ENCODE measurements around the gene ATP6V0E1. TPM values are rescaled to one million over a fixed set of nuclear protein-coding genes. Genes with fewer than 3 reads are reported as not detected.
A peak's percentile ranks its signal among the peaks of the same experiment; 100 is the strongest.

Gene ATP6V0E1
- total RNA-seq, 2 donors from 2014 or later, result 194 to 218 TPM

DNA sequence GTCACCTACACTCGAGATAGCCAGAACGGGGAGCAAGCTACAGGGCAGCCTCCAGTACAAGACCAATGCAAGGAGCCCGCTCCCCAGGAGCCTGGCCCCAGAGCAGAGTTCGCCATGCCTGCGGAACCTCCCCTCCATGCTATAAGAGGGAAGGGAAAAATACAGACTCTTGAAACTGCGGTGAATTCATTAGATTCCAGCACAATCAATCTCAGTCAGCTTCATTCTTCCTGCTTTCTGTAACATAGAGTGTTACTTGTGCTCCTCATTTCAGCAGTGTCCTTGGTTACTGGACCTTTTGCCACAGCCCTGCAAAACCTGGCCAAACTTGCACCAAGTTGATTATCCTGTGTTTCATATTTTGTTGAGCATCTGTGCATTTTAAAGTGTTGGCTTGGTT lies 50.4 kb downstream of the ATP6V0E1 start:
- DNase-seq, result no peak
- Histone ChIP-seq H3K27ac (no peak overlapping the region), H3K36me3 (no peaks in the 10 kb centered on the region), H3K27me3 (no peaks in the 10 kb centered on the region), H3K9ac (ENCODE audit: low read depth in 2 of 2, low read length in 2 of 2) (no peak overlapping the region), H3K4me1 (no peaks in the 10 kb centered on the region), H3K9me3 (no peaks in the 10 kb centered on the region), H3K4me3 (no peak overlapping the region)
- intact Hi-C loops (cut with DNase I), result no loop called here
- TF ChIP-seq, protein P1, sequence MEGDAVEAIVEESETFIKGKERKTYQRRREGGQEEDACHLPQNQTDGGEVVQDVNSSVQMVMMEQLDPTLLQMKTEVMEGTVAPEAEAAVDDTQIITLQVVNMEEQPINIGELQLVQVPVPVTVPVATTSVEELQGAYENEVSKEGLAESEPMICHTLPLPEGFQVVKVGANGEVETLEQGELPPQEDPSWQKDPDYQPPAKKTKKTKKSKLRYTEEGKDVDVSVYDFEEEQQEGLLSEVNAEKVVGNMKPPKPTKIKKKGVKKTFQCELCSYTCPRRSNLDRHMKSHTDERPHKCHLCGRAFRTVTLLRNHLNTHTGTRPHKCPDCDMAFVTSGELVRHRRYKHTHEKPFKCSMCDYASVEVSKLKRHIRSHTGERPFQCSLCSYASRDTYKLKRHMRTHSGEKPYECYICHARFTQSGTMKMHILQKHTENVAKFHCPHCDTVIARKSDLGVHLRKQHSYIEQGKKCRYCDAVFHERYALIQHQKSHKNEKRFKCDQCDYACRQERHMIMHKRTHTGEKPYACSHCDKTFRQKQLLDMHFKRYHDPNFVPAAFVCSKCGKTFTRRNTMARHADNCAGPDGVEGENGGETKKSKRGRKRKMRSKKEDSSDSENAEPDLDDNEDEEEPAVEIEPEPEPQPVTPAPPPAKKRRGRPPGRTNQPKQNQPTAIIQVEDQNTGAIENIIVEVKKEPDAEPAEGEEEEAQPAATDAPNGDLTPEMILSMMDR (IDR thresholded peaks at IDR 0.05), result no peak

DNA sequence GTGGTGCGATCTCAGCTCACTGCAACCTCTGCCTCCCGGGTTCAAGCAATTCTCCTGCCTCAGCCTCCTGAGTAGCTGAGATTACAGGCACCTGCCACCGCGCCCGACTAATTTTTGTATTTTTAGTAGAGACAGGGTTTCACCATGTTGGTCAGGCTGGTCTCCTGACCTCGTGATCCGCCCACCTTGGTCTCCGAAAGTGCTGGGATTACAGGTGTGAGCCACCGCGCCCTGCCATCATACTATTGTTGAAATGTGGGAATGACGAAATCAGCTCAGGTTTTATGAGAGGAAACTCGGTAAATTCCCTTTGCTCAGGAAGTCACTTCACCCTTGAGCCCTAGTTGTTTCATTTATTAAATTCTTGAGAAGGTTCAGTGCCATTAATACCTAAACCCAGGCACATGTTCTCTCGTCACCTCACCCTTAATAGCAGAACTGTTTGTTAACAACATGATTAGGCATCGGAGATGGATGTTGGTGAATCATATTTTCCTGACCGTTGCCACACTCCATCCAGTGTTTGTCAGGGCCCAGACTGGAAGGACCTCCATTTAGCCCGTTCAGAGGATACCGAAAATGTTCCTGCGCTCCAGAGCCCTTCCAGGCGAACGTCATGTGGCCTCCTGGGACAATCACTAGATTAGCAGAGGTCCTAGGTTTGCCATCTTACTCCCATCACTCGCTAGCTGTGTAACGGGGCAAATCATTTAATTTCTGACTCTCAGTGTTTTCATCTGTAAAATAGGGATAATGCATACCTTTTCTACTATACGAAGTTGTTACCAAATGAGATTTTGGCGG lies 52.5 kb downstream of the ATP6V0E1 start:
- Histone ChIP-seq H3K9ac (ENCODE audit: low read depth in 2 of 2, low read length in 2 of 2) (no peak overlapping the region), H3K27me3 (no peaks in the 10 kb centered on the region), H3K4me1 (no peaks in the 10 kb centered on the region), H3K4me3 (no peak overlapping the region), H3K27ac (peak overlapping the region; percentile 63), H3K9me3 (no peaks in the 10 kb centered on the region), H3K36me3 (no peaks in the 10 kb centered on the region)
- intact Hi-C loops (cut with DNase I), result no loop called here
- no peak for DNase-seq
- TF ChIP-seq, protein P1 (IDR thresholded peaks at IDR 0.05), result no peak

DNA sequence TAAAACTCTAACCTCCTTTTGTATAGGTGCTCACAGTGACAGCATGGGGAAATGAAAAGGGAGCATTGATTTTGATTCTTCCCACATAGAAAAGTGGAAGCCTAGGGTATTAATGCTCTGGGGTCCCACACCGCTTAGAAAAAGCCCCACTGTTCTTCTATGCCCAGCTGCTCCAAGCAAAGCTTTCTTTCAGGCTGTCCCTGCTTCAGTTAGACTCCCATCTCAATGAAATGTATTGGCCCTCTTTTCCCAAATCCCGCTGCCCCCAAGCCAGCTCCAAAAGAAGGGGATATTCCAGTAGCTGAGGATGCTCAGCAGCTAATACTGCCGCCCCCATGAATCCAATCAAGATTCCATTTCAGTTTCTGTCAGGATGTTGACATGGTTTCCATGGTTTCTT lies 55.6 kb downstream of the ATP6V0E1 start:
- Histone ChIP-seq H3K27me3 (no peaks in the 10 kb centered on the region), H3K9ac (ENCODE audit: low read depth in 2 of 2, low read length in 2 of 2) (no peak overlapping the region), H3K27ac (no peak overlapping the region), H3K4me3 (no peak overlapping the region), H3K4me1 (no peaks in the 10 kb centered on the region), H3K9me3 (no peaks in the 10 kb centered on the region), H3K36me3 (no peaks in the 10 kb centered on the region)
- intact Hi-C loops (cut with DNase I), result no loop called here
- TF ChIP-seq, protein P1 (IDR thresholded peaks at IDR 0.05), result no peak
- DNase-seq, result no peak

DNA sequence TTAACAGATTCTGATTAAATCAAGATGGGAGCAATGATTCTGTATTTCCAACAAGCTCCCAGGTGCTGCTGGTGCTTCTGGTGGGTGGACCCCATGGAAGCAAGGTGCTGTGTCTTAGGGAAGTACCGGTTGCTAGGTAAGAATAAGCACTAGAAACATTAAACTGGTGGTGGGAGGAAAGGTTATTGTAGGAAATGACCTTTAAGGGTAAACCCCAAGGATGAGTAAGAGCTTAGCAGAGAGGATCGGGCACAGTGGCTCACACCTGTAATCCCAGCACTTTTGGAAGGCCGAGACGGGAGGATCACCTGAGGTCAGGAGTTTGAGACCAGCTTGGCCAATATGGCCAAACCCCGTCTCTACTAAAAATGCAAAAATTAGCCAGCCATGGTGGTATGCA lies 56.4 kb downstream of the ATP6V0E1 start:
- TF ChIP-seq, protein P1 (IDR thresholded peaks at IDR 0.05), result no peak
- no peak for DNase-seq
- Histone ChIP-seq H3K9ac (ENCODE audit: low read depth in 2 of 2, low read length in 2 of 2) (no peak overlapping the region), H3K9me3 (no peaks in the 10 kb centered on the region), H3K4me1 (no peaks in the 10 kb centered on the region), H3K36me3 (no peaks in the 10 kb centered on the region), H3K27me3 (no peaks in the 10 kb centered on the region), H3K4me3 (no peak overlapping the region), H3K27ac (no peak overlapping the region)
- intact Hi-C loops (cut with DNase I), result no loop called here

DNA sequence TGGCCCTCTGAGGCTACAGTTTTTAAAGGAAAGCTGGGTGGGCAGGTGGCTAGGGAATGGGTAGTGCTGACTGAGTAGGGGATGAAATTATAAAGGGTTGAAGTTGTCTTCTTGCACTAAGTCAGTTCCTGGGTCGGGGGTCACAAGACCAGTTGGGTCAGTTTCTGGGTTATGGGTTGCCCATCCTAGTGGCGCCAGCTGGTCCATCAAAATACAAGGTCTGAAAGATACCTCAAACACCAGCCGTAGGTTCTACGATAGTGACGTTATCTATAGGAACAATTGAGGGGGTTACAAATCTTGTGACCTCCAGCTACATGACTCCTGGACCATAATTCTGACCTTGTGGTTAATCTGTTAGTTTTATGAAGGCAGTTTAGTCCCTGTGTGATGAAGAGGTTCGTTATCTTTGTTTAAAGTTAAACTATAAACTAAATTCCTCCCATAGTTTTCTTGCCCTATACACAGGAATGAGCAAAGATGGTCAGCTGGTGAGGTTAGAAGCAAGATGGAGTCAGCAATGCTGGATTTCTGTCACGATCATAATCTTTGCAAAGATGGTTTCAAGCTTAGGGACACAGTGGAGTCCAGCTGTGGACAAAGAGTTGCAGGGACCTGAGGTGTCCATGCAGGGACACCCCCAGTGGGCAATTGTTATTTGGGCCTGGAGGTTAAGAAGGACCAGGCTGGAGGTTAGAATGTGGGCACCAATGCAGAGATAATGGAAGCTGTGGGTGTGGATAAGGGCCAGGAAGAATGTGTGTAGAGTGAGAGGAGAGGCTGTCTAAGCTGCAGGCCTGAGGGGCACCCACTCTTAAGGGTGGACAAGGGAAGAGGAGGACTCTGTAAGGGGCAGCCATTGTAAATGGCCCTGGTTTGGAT lies 58.6 kb downstream of the ATP6V0E1 start:
- Histone ChIP-seq H3K9ac (ENCODE audit: low read depth in 2 of 2, low read length in 2 of 2) (no peak overlapping the region), H3K36me3 (no peaks in the 10 kb centered on the region), H3K4me1 (no peaks in the 10 kb centered on the region), H3K27ac (no peak overlapping the region), H3K9me3 (no peaks in the 10 kb centered on the region), H3K27me3 (no peaks in the 10 kb centered on the region), H3K4me3 (no peak overlapping the region)
- DNase-seq, result no peak
- TF ChIP-seq, protein P1 (IDR thresholded peaks at IDR 0.05), result no peak
- intact Hi-C loops (cut with DNase I), result no loop called here
